Transverse colon (tissue), 3 donors: Measurements from ENCODE around the gene BPGM.

Source experiments
- CTCF ChIP-seq, 5 experiments: fragments of 200-600 bp in 3 of 5; fragments of 450-650 bp in 2 of 5; sonication (generic) in 3 of 5; IDR thresholded peaks; 1 replicate in 2 of 5; 2 replicates in 3 of 5; pipeline ENCODE4 v1.5.1; 2016 to 2017; ENCODE audit warnings: antibody characterized with exemption in 5 of 5, inconsistent platforms in 3 of 5, mild to moderate bottlenecking in 2 of 5, moderate library complexity in 1 of 5
- EP300 ChIP-seq: sonication (generic); formaldehyde crosslinking; IDR thresholded peaks from one replicate; pipeline ENCODE4 v1.6.1; 2017; ENCODE audit warnings: antibody characterized with exemption, low read depth

GRCh38 chr7:134654104-134654775 is 7.6 kb downstream of the BPGM start:
- TF ChIP-seq EP300 (no peak), CTCF (IDR thresholded peaks at IDR 0.05) (no peak)
